WTC11 (cell line): ENCODE measurements around the gene SLA2. TPM values are rescaled to one million over a fixed set of nuclear protein-coding genes. Genes with fewer than 3 reads are reported as not detected.

Experiments
- ATAC-seq: fragments of 200-7000 bp; cut with Tn5 transposase; 2 replicates; pipeline ENCODE4 v1.10.0; 2021; ENCODE audit warnings: mild to moderate bottlenecking, moderate library complexity
- CTCF ChIA-PET: fragments of 300-600 bp; sonication (Branson Sonifier 250); formaldehyde crosslinking; loops from one replicate; lab custom pipeline; 2021; ENCODE audit warnings: antibody characterized with exemption; lab: Charles Lee
- POLR2A ChIA-PET: fragments of 350-600 bp; sonication (Branson Sonifier 250); formaldehyde crosslinking; loops from one replicate; lab custom pipeline; 2021; ENCODE audit warnings: antibody characterized with exemption; lab: Charles Lee
- DNase-seq: peaks from one replicate; pipeline ENCODE4 v3.0.0; 2021; ENCODE audit warnings: low spot score
- H3K27ac Mint-ChIP-seq: 2 replicates; pipeline ENCODE4 v1.8.0; 2021; ENCODE audit warnings: mixed read lengths
- H3K27me3 Mint-ChIP-seq: 2 replicates; pipeline ENCODE4 v1.8.0; 2021; ENCODE audit warnings: low read depth, mild to moderate bottlenecking, moderate library complexity, mixed read lengths
- H3K36me3 Mint-ChIP-seq: 2 replicates; pipeline ENCODE4 v1.8.0; 2021; ENCODE audit warnings: mixed read lengths
- H3K4me1 Mint-ChIP-seq: 2 replicates; pipeline ENCODE4 v1.8.0; 2022; ENCODE audit warnings: mixed read lengths
- H3K4me3 Mint-ChIP-seq: 2 replicates; pipeline ENCODE4 v1.8.0; 2021; ENCODE audit warnings: mild to moderate bottlenecking, moderate library complexity, mixed read lengths
- H3K9me3 Mint-ChIP-seq: 2 replicates; pipeline ENCODE4 v1.8.0; 2021; ENCODE audit warnings: mixed read lengths
- ATF6 ChIP-seq: sonication (generic); formaldehyde crosslinking; IDR thresholded peaks from 2 replicates; pipeline ENCODE4 v1.8.1; 2023; ENCODE audit warnings: mild to moderate bottlenecking, missing genetic modification reagents
- CDX4 ChIP-seq: fragments of 250-450 bp; sonication (Bioruptor Pico); IDR thresholded peaks from 2 replicates; pipeline ENCODE4 v1.9.0; 2021; ENCODE audit warnings: moderate library complexity, mild to moderate bottlenecking, inconsistent platforms, borderline replicate concordance
- CTCF ChIP-seq: fragments of 200-600 bp; IDR thresholded peaks from 2 replicates; pipeline ENCODE4 v1.8.0; 2022; ENCODE audit warnings: antibody characterized with exemption
- E2F4 ChIP-seq: sonication (generic); formaldehyde crosslinking; IDR thresholded peaks from 2 replicates; pipeline ENCODE4 v1.8.1; 2022; ENCODE audit warnings: low read depth, mild to moderate bottlenecking, moderate library complexity, missing genetic modification reagents, borderline replicate concordance
- GTF2I ChIP-seq: fragments of 250-450 bp; sonication (Bioruptor Pico); conservative IDR thresholded peaks from 2 replicates; pipeline ENCODE4 v1.4.0; 2021; ENCODE audit warnings: mild to moderate bottlenecking
- IRF1 ChIP-seq: sonication (generic); formaldehyde crosslinking; IDR thresholded peaks from 2 replicates; pipeline ENCODE4 v1.8.0; 2023; ENCODE audit warnings: missing genetic modification reagents
- PREB ChIP-seq: sonication (generic); formaldehyde crosslinking; IDR thresholded peaks from 2 replicates; pipeline ENCODE4 v1.8.1; 2022; ENCODE audit warnings: mild to moderate bottlenecking, missing genetic modification reagents, moderate library complexity, borderline replicate concordance
- USF2 ChIP-seq: sonication (generic); formaldehyde crosslinking; IDR thresholded peaks from 2 replicates; pipeline ENCODE4 v1.8.1; 2023; ENCODE audit warnings: mild to moderate bottlenecking, missing genetic modification reagents, moderate library complexity
- ZNF219 ChIP-seq: sonication (generic); formaldehyde crosslinking; IDR thresholded peaks from 2 replicates; pipeline ENCODE4 v1.8.0; 2023; ENCODE audit warnings: missing genetic modification reagents, mild to moderate bottlenecking, borderline replicate concordance
- ZNF671 ChIP-seq: fragments of 250-450 bp; sonication (Bioruptor Pico); IDR thresholded peaks from 2 replicates; pipeline ENCODE4 v1.8.0; 2021; ENCODE audit warnings: mild to moderate bottlenecking
- total RNA-seq: library from RNA; stranded (reverse); gene quantifications from 3 replicates; pipeline ENCODE4 v1.2.3, GENCODE V29; 2021
- TF ChIP-seq, protein P1 (sequence below): sonication (generic); formaldehyde crosslinking; IDR thresholded peaks from 2 replicates; pipeline ENCODE4 v1.8.1; 2023; ENCODE audit warnings: mild to moderate bottlenecking, missing genetic modification reagents, moderate library complexity
- TF ChIP-seq, protein P2 (sequence below): sonication (generic); formaldehyde crosslinking; IDR thresholded peaks from 2 replicates; pipeline ENCODE4 v1.8.0; 2022; ENCODE audit warnings: missing genetic modification reagents
- TF ChIP-seq, protein P3 (sequence below): sonication (generic); formaldehyde crosslinking; conservative IDR thresholded peaks from 2 replicates; pipeline ENCODE4 v1.8.1; 2022; ENCODE audit warnings: mild to moderate bottlenecking, missing genetic modification reagents

The SLA2 gene
- total RNA-seq, 1 experiment from 2014 or later = 0.17 TPM

GRCh38 chr20:36624068-36624943 lies 21.7 kb downstream of the SLA2 start:
- CTCF ChIA-PET = interaction anchor here (0.6 to 2.6 kb wide), 9 partner anchors 9 to 247 kb away, joined by 3 to 12 read pairs (median 4); partner anchors contain the start of genes MYL9 and RAB5IF
- ATAC-seq (peak; percentile 88), DNase-seq (peak; percentile 22)
- POLR2A ChIA-PET = interaction anchor here (0.9 kb wide), 1 partner anchor 49 kb away, joined by 3 read pairs; no protein-coding TSS in a partner anchor
- Mint-ChIP-seq H3K36me3 (no peaks in the 10 kb centered on the region), H3K4me1 (peaks cover 9% of the 10 kb centered on the region), H3K9me3 (no peaks in the 10 kb centered on the region), H3K27ac (peak overlapping the region; percentile 0; the same call in 1 of the 2 replicates), H3K4me3 (no peak overlapping the region), H3K27me3 (no peaks in the 10 kb centered on the region)
- TF ChIP-seq, protein P1, sequence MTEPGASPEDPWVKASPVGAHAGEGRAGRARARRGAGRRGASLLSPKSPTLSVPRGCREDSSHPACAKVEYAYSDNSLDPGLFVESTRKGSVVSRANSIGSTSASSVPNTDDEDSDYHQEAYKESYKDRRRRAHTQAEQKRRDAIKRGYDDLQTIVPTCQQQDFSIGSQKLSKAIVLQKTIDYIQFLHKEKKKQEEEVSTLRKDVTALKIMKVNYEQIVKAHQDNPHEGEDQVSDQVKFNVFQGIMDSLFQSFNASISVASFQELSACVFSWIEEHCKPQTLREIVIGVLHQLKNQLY = no peak
- TF ChIP-seq, protein P2, sequence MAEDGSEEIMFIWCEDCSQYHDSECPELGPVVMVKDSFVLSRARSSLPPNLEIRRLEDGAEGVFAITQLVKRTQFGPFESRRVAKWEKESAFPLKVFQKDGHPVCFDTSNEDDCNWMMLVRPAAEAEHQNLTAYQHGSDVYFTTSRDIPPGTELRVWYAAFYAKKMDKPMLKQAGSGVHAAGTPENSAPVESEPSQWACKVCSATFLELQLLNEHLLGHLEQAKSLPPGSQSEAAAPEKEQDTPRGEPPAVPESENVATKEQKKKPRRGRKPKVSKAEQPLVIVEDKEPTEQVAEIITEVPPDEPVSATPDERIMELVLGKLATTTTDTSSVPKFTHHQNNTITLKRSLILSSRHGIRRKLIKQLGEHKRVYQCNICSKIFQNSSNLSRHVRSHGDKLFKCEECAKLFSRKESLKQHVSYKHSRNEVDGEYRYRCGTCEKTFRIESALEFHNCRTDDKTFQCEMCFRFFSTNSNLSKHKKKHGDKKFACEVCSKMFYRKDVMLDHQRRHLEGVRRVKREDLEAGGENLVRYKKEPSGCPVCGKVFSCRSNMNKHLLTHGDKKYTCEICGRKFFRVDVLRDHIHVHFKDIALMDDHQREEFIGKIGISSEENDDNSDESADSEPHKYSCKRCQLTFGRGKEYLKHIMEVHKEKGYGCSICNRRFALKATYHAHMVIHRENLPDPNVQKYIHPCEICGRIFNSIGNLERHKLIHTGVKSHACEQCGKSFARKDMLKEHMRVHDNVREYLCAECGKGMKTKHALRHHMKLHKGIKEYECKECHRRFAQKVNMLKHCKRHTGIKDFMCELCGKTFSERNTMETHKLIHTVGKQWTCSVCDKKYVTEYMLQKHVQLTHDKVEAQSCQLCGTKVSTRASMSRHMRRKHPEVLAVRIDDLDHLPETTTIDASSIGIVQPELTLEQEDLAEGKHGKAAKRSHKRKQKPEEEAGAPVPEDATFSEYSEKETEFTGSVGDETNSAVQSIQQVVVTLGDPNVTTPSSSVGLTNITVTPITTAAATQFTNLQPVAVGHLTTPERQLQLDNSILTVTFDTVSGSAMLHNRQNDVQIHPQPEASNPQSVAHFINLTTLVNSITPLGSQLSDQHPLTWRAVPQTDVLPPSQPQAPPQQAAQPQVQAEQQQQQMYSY (CRISPR knock-in tag) = no peak
- TF ChIP-seq CTCF (no peak), ZNF671 (CRISPR knock-in tag) (no peak), CDX4 (CRISPR knock-in tag) (no peak), E2F4 (CRISPR knock-in tag) (no peak), ATF6 (no peak), ZNF219 (CRISPR knock-in tag) (no peak), IRF1 (CRISPR knock-in tag) (no peak), PREB (CRISPR knock-in tag) (no peak; the same call in 1 of the 2 replicates), USF2 (CRISPR knock-in tag) (no peak), GTF2I (no peak)
- TF ChIP-seq, protein P3, sequence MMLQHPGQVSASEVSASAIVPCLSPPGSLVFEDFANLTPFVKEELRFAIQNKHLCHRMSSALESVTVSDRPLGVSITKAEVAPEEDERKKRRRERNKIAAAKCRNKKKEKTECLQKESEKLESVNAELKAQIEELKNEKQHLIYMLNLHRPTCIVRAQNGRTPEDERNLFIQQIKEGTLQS = no peak
